ENCODE data around the gene PHLPP1.
"Not testable (repeated sequence)": the region's sequence is repeated elsewhere in the genome, so short reads cannot be mapped to it uniquely, and the experiment has no call there.

Gene PHLPP1

GRCh38 chr18:62797329-62797728 is 82.0 kb downstream of the PHLPP1 start:
- Histone ChIP-seq H3K79me2 (peaks cover 12% of the 10 kb centered on the region), H3K27ac (no peak overlapping the region), H3K4me3 (ENCODE audit: low read depth, low read length) (no peak overlapping the region), H2AFZ (no peak overlapping the region), H3K4me1 (peaks cover 4% of the 10 kb centered on the region), H3K9me3 (ENCODE audit: control insufficient read depth, low read length) (no peaks in the 10 kb centered on the region), H3K9ac (no peak overlapping the region), H3K27me3 (ENCODE audit: control insufficient read depth, insufficient read depth, low read length) (no peaks in the 10 kb centered on the region), H3K36me3 (ENCODE audit: control insufficient read depth, insufficient read depth, low read length) (no peaks in the 10 kb centered on the region), H3K4me2 (ENCODE audit: low read length) (no peak overlapping the region)
- TF ChIP-seq CTCF (IDR thresholded peaks at IDR 0.05) = no peak

GRCh38 chr18:62799977-62800376 is 84.6 kb downstream of the PHLPP1 start:
- Histone ChIP-seq H3K36me3 (ENCODE audit: control insufficient read depth, insufficient read depth, low read length) (no peaks in the 10 kb centered on the region), H3K4me2 (ENCODE audit: low read length) (no peak overlapping the region), H3K4me3 (ENCODE audit: low read depth, low read length) (no peak overlapping the region), H3K9me3 (ENCODE audit: control insufficient read depth, low read length) (no peaks in the 10 kb centered on the region), H3K27me3 (ENCODE audit: control insufficient read depth, insufficient read depth, low read length) (no peaks in the 10 kb centered on the region), H3K4me1 (peaks cover 4% of the 10 kb centered on the region), H3K9ac (no peak overlapping the region), H2AFZ (no peak overlapping the region), H3K27ac (no peak overlapping the region), H3K79me2 (peaks cover 12% of the 10 kb centered on the region)
- TF ChIP-seq CTCF (IDR thresholded peaks at IDR 0.05) = no peak

GRCh38 chr18:62802523-62802922 is 87.2 kb downstream of the PHLPP1 start:
- Histone ChIP-seq H3K27ac (no peak overlapping the region), H2AFZ (no peak overlapping the region), H3K4me2 (ENCODE audit: low read length) (no peak overlapping the region), H3K9me3 (ENCODE audit: control insufficient read depth, low read length) (no peaks in the 10 kb centered on the region), H3K4me1 (peaks cover 4% of the 10 kb centered on the region), H3K27me3 (ENCODE audit: control insufficient read depth, insufficient read depth, low read length) (no peaks in the 10 kb centered on the region), H3K79me2 (peaks cover 3% of the 10 kb centered on the region), H3K36me3 (ENCODE audit: control insufficient read depth, insufficient read depth, low read length) (no peaks in the 10 kb centered on the region), H3K4me3 (ENCODE audit: low read depth, low read length) (no peak overlapping the region), H3K9ac (no peak overlapping the region)
- peak; percentile 34 for TF ChIP-seq CTCF (IDR thresholded peaks at IDR 0.05)

GRCh38 chr18:62807396-62807795 is 92.1 kb downstream of the PHLPP1 start:
- no peaks in the 10 kb centered on the region for H3K9me3 ChIP-seq (ENCODE audit: control insufficient read depth, low read length)
- no peaks in the 10 kb centered on the region for H3K36me3 ChIP-seq (ENCODE audit: control insufficient read depth, insufficient read depth, low read length)
- H3K4me1 ChIP-seq = peaks cover 2% of the 10 kb centered on the region
- H3K4me3 ChIP-seq (ENCODE audit: low read depth, low read length) = no peak overlapping the region
- no peak overlapping the region for H3K9ac ChIP-seq
- TF ChIP-seq CTCF (IDR thresholded peaks at IDR 0.05) = no peak
- peaks cover 17% of the 10 kb centered on the region for H3K79me2 ChIP-seq
- H2AFZ ChIP-seq = no peak overlapping the region
- no peak overlapping the region for H3K4me2 ChIP-seq (ENCODE audit: low read length)
- no peak overlapping the region for H3K27ac ChIP-seq
- no peaks in the 10 kb centered on the region for H3K27me3 ChIP-seq (ENCODE audit: control insufficient read depth, insufficient read depth, low read length)

- Histone ChIP-seq H3K4me1 (no peaks in the 10 kb centered on the region), H2AFZ (no peak overlapping the region), H3K9ac (no peak overlapping the region), H3K9me3 (ENCODE audit: control insufficient read depth, low read length) (no peaks in the 10 kb centered on the region), H3K79me2 (peaks cover 17% of the 10 kb centered on the region), H3K27ac (no peak overlapping the region), H3K36me3 (ENCODE audit: control insufficient read depth, insufficient read depth, low read length) (no peaks in the 10 kb centered on the region), H3K4me3 (ENCODE audit: low read depth, low read length) (no peak overlapping the region), H3K4me2 (ENCODE audit: low read length) (no peak overlapping the region), H3K27me3 (ENCODE audit: control insufficient read depth, insufficient read depth, low read length) (no peaks in the 10 kb centered on the region)
- TF ChIP-seq CTCF (IDR thresholded peaks at IDR 0.05) = no peak
These were observed 92.8 kb downstream of the PHLPP1 start for GRCh38 chr18:62808123-62808522.

GRCh38 chr18:62809445-62809844 is 94.1 kb downstream of the PHLPP1 start:
- H3K27ac ChIP-seq; H3K4me2 ChIP-seq (ENCODE audit: low read length); H3K4me1 ChIP-seq; H3K9ac ChIP-seq; H3K27me3 ChIP-seq (ENCODE audit: control insufficient read depth, insufficient read depth, low read length); H3K36me3 ChIP-seq (ENCODE audit: control insufficient read depth, insufficient read depth, low read length); H3K9me3 ChIP-seq (ENCODE audit: control insufficient read depth, low read length); H2AFZ ChIP-seq; H3K4me3 ChIP-seq (ENCODE audit: low read depth, low read length): not testable (repeated sequence)
- peaks cover 17% of the 10 kb centered on the region for H3K79me2 ChIP-seq
